ENCODE measurements around the gene LBX1.

LBX1 gene

GRCh38 chr10:101195921-101196320 lies 33.3 kb downstream of the LBX1 start:
- no peak for DNase-seq (ENCODE audit: low read depth)
- H3K4me3 ChIP-seq (ENCODE audit: low read length) = no peak overlapping the region
- TF ChIP-seq CTCF (IDR thresholded peaks at IDR 0.05; ENCODE audit: insufficient read depth, low read depth, low read length, missing control alignments) = no peak

GRCh38 chr10:101189461-101190401 lies 39.5 kb downstream of the LBX1 start:
- no peak for DNase-seq (ENCODE audit: low read depth)
- no peak for TF ChIP-seq CTCF (IDR thresholded peaks at IDR 0.05; ENCODE audit: insufficient read depth, low read depth, low read length, missing control alignments)
- H3K4me3 ChIP-seq (ENCODE audit: low read length) = no peak overlapping the region

GRCh38 chr10:101188942-101189341 lies 40.3 kb downstream of the LBX1 start:
- TF ChIP-seq CTCF (IDR thresholded peaks at IDR 0.05; ENCODE audit: insufficient read depth, low read depth, low read length, missing control alignments) = no peak
- no peak overlapping the region for H3K4me3 ChIP-seq (ENCODE audit: low read length)
- DNase-seq (ENCODE audit: low read depth) = no peak

GRCh38 chr10:101183458-101184183 lies 45.6 kb downstream of the LBX1 start:
- TF ChIP-seq CTCF (IDR thresholded peaks at IDR 0.05; ENCODE audit: insufficient read depth, low read depth, low read length, missing control alignments) = no peak
- DNase-seq (ENCODE audit: low read depth) = no peak
- H3K4me3 ChIP-seq (ENCODE audit: low read length) = no peak overlapping the region

DNA sequence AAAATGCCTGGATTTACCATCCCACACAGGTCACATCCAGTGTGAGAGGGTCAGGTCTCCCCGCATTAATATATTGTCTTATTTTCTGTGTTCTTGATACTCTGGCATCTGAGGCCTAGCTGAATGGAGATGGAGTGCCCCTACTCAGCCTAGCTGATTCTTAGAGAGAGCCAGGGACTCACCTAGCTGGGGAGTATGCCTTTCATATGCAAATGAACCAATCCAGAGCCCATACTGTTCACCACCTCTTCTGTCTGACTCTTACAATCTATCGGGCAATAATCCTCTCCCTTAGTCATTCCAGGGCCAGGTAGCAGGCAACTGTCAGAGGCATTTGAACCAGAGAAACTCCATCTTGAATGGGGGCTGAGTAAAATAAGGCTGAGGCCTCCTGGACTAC lies 46.3 kb downstream of the LBX1 start:
- DNase-seq (ENCODE audit: low read depth) = no peak
- TF ChIP-seq CTCF (IDR thresholded peaks at IDR 0.05; ENCODE audit: insufficient read depth, low read depth, low read length, missing control alignments) = no peak
- H3K4me3 ChIP-seq (ENCODE audit: low read length) = no peak overlapping the region
